CMK (cell line): Measurements from ENCODE around the gene PLCG2.

Source experiments
- DNase-seq: peaks from one replicate; pipeline ENCODE4 v3.0.0-alpha.2; 2010; ENCODE audit warnings: low read depth

The PLCG2 gene

GRCh38 chr16:81816351-81816750, 37.3 kb downstream of the PLCG2 start:
- no peak for DNase-seq

GRCh38 chr16:81816793-81817210, 37.7 kb downstream of the PLCG2 start:
- no peak for DNase-seq

DNA sequence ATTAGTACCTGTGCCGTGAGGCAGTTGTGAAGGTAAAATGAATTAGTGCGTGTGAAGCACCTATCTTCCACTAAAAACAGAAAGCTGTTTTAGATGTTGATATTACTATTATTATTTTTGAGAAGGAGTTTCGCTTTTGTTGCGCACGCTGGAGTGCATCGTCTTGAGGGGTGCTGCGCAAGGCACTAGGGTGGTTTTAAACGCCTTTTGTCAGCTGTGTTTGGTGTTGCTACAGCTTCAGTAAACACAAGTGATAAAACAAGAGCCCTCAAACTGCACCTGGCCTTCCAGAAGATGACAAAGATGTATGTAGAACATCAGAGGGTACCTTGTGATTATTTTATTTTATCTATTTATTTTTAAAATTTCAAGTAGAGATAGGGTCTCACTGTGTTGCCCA, 38.2 kb downstream of the PLCG2 start:
- DNase-seq, result no peak

GRCh38 chr16:81817789-81818567, 38.9 kb downstream of the PLCG2 start:
- DNase-seq, result no peak

- DNase-seq, result no peak
Observed at GRCh38 chr16:81818568-81818896, 39.4 kb downstream of the PLCG2 start.

GRCh38 chr16:81818905-81819304, 39.8 kb downstream of the PLCG2 start:
- no peak for DNase-seq

DNA sequence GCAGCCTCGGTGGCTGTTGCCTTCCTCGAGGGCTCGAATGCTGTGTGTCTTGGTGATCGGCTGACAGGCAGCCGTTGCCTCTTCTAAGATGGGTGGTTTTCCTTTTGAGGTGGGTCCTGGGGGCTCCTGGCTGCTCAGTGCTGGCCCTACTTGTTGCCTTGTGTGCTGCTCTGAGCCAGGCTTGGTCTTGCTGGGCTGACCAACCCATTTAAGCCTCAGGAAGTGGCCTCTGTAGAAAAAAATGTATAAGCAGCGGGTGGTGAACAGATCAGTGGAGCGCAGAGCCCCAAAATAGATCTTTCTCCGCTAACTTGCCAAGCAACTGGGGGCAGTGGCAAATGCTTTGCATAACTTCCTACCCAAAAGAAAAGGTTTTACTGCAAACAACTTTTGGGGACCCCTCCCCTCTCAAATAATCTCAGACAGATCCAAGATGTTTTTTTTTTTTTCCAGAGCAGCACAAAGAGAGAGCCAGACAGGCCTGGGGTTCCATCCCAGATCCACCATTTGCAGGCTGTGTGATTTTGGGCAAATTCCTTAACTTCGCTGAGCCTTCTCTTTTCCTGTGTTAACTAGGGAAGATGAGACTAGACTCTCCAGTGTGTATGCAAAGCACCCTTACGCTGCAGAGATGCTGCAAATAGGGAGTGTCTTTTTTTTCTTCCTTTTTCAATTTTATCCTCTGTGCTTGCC, 42.5 kb downstream of the PLCG2 start:
- DNase-seq, result no peak

GRCh38 chr16:81823111-81823510, 44.0 kb downstream of the PLCG2 start:
- peak; percentile 45 for DNase-seq

DNA sequence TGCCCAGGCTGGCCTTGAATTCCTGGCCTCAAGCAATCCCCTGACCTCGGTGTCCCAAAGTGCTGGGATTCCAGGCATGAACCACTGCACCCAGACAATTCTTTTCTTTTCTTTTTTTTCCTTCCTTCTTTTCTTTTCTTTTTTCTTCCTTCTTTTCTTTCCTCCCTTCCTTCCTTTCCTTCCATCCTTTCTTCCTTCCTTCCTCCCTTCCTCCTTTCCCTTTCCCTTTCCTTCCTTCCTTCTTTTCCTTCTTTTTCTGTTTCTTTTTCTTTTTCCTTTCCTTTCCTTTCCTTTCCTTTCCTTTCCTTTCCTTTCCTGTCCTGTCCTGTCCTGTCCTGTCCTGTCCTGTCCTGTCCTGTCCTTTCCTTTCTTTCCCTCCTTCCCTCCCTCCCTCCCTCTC, 44.6 kb downstream of the PLCG2 start:
- no peak for DNase-seq

DNA sequence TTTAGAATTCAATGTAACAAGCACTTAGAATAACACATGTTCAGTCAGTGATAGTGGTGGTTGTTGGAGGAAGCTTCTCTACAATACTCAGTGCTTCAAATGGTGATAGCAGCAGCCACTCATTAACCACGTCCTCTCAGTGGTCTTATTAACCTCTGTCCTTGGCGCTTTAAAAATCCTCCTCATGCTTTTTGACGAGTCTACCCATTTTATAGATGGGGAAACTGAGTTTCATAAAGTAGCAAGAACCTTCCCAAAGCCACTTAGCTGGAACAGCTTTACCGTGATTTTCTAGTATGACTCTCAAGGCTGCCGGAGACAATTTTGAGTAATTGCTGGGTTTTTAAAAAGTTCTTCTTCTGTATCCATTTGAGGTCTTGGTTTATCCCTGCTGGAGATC, 47.4 kb downstream of the PLCG2 start:
- DNase-seq, result peak; percentile 39

DNA sequence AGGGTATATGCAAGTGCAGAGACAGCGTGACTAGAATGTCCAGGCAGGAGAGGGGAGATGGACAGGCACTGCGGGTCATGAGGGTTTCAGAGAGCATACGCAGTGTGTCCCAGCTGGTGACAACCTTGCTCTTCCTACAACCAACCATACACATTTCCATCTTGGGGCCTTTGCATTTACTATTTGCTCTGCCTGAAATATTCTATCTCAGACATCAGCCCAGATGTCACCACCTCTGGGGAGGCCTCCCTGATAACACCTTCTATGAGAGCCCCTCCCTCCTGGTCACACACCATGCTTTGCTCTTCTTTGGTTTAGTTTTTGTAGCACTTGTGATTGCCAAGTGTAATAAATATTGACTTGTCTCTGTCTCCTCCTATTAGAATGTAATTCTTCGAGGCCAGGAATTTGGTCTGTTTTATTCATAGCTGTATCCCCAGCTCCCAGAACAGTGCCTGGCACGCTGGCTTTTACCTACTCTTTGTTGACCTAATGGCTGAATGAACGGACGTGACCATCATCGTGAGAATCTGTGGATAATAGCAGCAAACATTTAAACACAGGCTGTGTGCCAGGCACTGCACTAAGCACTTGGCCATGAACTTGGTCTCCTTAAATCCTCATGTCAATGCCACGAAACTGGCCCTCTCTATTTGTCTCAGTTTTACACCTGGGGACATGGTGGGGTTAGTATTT, 51.9 kb downstream of the PLCG2 start:
- DNase-seq, result no peak

GRCh38 chr16:81831722-81832126, 52.6 kb downstream of the PLCG2 start:
- peak; percentile 86 for DNase-seq

GRCh38 chr16:81832801-81833547, 53.9 kb downstream of the PLCG2 start:
- no peak for DNase-seq

DNA sequence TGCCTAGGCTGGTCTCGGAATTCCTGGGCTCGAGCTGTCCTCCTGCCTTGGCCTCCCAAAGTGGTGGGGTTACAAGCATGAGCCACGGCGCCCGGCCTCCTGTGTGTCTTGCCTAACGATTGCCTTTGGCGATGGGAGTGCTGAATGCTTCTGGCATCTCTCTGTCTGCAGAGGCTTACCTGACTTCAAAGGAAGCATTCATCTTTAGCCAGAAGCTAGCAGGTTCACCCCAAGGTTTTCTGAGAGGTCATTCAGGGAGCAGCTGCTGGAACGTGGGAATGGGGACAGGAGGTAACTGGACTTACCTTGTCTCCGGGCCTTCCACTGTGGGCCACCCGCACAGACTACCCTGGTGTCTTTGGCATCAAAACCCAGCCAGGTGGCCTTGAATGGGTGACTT, 54.7 kb downstream of the PLCG2 start:
- no peak for DNase-seq

GRCh38 chr16:81834868-81835267, 55.8 kb downstream of the PLCG2 start:
- DNase-seq, result no peak

DNA sequence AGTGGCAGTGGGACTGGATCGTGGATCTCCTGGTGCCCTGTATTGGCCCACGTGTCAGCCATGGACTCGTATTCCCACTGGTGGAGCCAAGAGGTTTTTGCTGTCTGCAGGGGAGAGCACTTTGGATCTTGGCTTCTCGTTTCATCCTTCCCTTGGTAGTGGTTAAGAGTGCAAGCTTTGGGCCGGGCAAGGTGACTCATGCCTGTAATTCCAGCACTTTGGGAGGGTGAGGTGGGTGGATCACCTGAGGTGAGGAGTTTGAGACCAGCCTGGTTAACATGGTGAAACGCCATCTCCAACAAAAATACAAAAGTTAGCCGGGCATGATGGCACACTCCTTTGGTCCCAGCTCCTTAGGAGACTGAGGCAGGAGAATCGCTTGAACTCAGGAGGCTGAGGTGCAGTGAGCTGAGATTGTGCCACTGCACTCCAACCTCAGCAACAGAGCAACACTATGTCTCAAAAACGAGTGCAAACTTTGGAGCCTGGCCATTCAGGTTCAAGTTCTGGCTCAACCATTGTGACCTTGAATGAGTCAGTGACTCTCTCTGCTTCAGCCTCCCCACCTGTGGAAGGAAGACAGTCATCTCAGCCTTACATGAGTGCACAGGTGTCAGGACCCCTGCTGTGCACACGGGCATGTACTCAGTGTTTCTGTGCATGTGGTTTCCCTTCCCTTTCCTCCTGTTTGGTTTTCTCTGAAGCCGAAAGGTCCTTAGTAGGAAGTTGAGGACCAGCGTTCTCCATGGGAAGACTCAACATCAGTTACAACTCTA, 57.4 kb downstream of the PLCG2 start:
- DNase-seq, result no peak

GRCh38 chr16:81837312-81837751, 58.2 kb downstream of the PLCG2 start:
- peak; percentile 47 for DNase-seq

- no peak for DNase-seq
Observed at GRCh38 chr16:81838794-81839193, 59.7 kb downstream of the PLCG2 start.

DNA sequence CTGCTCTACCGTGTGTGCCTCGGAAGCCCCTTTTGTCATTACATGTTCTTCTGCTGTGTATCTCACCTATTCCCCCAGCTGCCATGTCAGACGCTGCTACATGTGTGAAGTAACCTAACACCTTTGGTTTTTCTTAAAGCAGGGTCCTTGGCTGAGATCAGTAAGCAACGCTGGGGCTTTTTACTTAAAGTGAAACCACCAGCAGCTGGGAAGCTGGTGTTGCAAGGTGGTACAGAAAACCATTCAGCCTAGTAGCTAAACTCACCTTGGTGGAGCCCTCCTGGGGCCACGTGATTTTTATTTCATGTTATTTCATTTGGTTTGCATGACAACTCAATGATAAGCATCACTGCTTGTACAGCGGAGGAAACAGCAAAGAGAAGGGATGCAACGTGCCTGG, 62.6 kb downstream of the PLCG2 start:
- no peak for DNase-seq

- peak; percentile 72 for DNase-seq
Observed at GRCh38 chr16:81842564-81843242, 63.6 kb downstream of the PLCG2 start.

DNA sequence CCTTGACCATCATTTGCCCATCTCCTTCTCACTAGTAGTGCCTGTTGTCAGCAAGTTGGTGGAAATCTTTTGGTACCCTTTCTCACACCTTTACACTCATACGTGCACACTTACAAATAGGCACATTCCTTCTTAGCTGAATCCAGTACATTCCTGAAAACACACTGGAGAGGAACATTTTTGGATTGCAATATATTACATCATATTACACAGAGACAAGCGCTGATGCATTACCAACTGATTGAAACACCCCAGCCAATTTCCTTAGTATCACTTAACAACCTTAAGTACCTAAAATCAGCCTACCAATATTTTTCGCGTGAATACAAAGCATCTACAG, 64.1 kb downstream of the PLCG2 start:
- no peak for DNase-seq
